Smooth muscle cell (in vitro differentiated cells): ENCODE data around the gene SLC49A3. TPM values are rescaled to one million over a fixed set of nuclear protein-coding genes. Genes with fewer than 3 reads are reported as not detected.

Experiments used
- DNase-seq: peaks from one replicate; lab custom pipeline; 2025; ENCODE audit not compliant: unreplicated experiment; lab: John Stamatoyannopoulos, UW
- H2AFZ ChIP-seq: fragments of 200-600 bp; sonication (generic); 2 replicates; pipeline ENCODE4 v1.6.0; 2016; ENCODE audit warnings: antibody characterized with exemption, low read depth, mild to moderate bottlenecking
- H3F3A ChIP-seq: fragments of 200-600 bp; sonication (generic); 2 replicates; pipeline ENCODE4 v1.6.0; 2017; ENCODE audit warnings: antibody characterized with exemption, low read depth
- H3K27ac ChIP-seq: fragments of 200-600 bp; sonication (generic); 2 replicates; pipeline ENCODE4 v1.5.1; 2016; ENCODE audit warnings: low read depth, mild to moderate bottlenecking
- H3K27me3 ChIP-seq: fragments of 200-600 bp; sonication (generic); 2 replicates; pipeline ENCODE4 v1.6.1; 2016; ENCODE audit warnings: low read depth, mild to moderate bottlenecking
- H3K36me3 ChIP-seq: fragments of 200-600 bp; sonication (generic); 2 replicates; pipeline ENCODE4 v1.5.1; 2016; ENCODE audit warnings: low read depth
- H3K4me1 ChIP-seq: fragments of 200-600 bp; sonication (generic); 2 replicates; pipeline ENCODE4 v1.5.1; 2016; ENCODE audit warnings: low read depth
- H3K4me2 ChIP-seq: fragments of 200-600 bp; sonication (generic); 2 replicates; pipeline ENCODE4 v1.6.0; 2016; ENCODE audit warnings: mild to moderate bottlenecking
- H3K4me3 ChIP-seq: fragments of 200-600 bp; sonication (generic); 2 replicates; pipeline ENCODE4 v1.5.1; 2016; ENCODE audit warnings: mild to moderate bottlenecking
- H3K79me2 ChIP-seq: fragments of 200-600 bp; sonication (generic); 2 replicates; pipeline ENCODE4 v1.6.0; 2016; ENCODE audit warnings: low read depth, mild to moderate bottlenecking
- H3K9ac ChIP-seq: fragments of 200-600 bp; sonication (generic); 2 replicates; pipeline ENCODE4 v1.6.0; 2016; ENCODE audit warnings: low read depth
- H3K9me3 ChIP-seq: fragments of 200-600 bp; sonication (generic); replicated peaks from 2 replicates; pipeline ENCODE4 v1.5.1; 2016; ENCODE audit warnings: low read depth
- H4K20me1 ChIP-seq: fragments of 200-600 bp; sonication (generic); 2 replicates; pipeline ENCODE4 v1.6.0; 2016; ENCODE audit warnings: low read depth
- WGBS: methylation state at CpG from one replicate; pipeline ENCODE4 v1.1.7; 2016; ENCODE audit warnings: low lambda C conversion rate; 5-methylcytosine and 5-hydroxymethylcytosine counted together
- polyA plus RNA-seq: library from polyadenylated mRNA; unstranded; fragments of >200 nt; fragmentation: Nextera tagmentation; extraction: Ambion mirVana; gene quantifications from 2 replicates; pipeline ENCODE4 v1.2.1, GENCODE V29; 2016
- total RNA-seq: library from RNA; depleted of rRNA; stranded (reverse); fragments of >200 nt; gene quantifications from 2 replicates; pipeline ENCODE4 v1.2.3, GENCODE V29; 2014
- TF ChIP-seq, protein P1 (sequence below): fragments of 200-600 bp; sonication (generic); IDR thresholded peaks from 2 replicates; pipeline ENCODE4 v1.5.1; 2017; ENCODE audit warnings: borderline replicate concordance, mild to moderate bottlenecking, antibody characterized with exemption; ENCODE audit not compliant: insufficient read depth, poor library complexity, severe bottlenecking

Gene SLC49A3
- total and polyA plus RNA-seq, 2 experiments from 2014 or later, result 26.4 to 40.2 TPM

GRCh38 chr4:726838-727237 is 37.9 kb upstream of the SLC49A3 start:
- Histone ChIP-seq H3K36me3 (no peaks in the 10 kb centered on the region), H3K27ac (no peak overlapping the region), H3K27me3 (no peaks in the 10 kb centered on the region), H4K20me1 (peaks cover 91% of the 10 kb centered on the region), H3K4me3 (no peak overlapping the region), H3K9ac (no peak overlapping the region), H3K4me2 (no peak overlapping the region), H3F3A (peaks cover 3% of the 10 kb centered on the region), H3K9me3 (no peaks in the 10 kb centered on the region), H2AFZ (no peak overlapping the region), H3K79me2 (peaks cover 83% of the 10 kb centered on the region), H3K4me1 (no peaks in the 10 kb centered on the region)
- TF ChIP-seq, protein P1, sequence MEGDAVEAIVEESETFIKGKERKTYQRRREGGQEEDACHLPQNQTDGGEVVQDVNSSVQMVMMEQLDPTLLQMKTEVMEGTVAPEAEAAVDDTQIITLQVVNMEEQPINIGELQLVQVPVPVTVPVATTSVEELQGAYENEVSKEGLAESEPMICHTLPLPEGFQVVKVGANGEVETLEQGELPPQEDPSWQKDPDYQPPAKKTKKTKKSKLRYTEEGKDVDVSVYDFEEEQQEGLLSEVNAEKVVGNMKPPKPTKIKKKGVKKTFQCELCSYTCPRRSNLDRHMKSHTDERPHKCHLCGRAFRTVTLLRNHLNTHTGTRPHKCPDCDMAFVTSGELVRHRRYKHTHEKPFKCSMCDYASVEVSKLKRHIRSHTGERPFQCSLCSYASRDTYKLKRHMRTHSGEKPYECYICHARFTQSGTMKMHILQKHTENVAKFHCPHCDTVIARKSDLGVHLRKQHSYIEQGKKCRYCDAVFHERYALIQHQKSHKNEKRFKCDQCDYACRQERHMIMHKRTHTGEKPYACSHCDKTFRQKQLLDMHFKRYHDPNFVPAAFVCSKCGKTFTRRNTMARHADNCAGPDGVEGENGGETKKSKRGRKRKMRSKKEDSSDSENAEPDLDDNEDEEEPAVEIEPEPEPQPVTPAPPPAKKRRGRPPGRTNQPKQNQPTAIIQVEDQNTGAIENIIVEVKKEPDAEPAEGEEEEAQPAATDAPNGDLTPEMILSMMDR, result no peak
- 93% methylated on average over 17 of the region's 17 CpGs for WGBS
- no peak for DNase-seq

DNA sequence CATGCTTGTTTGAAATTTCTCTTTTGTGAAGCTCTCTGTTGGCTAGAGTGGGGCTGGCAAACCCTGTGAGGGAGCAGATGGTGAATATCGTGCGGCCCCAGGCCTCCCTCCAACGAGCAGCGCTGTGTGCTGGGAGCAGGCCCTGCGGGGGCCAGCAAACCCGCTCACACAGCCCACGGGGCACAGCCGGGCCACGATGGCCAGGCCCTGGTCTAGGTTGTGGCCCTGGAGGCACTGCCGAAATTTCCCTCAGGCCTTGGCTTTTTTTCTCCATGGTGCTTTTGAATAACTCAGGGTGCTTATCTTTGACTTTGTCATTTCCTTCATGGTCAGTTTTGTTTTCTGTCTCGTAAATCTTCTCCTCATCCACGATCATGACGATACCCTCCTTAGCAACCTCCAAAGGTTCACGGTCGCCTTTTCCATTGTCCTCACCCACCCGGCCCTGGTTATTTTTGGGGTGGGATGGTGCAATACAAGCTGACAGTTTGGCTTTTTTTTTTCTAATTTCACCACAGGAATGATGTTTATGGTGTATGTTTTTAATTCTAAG is 37.4 kb upstream of the SLC49A3 start:
- 75% methylated on average over 16 of the region's 16 CpGs for WGBS
- Histone ChIP-seq H3K4me1 (no peaks in the 10 kb centered on the region), H3K4me2 (no peak overlapping the region), H3K9me3 (no peaks in the 10 kb centered on the region), H3K9ac (no peak overlapping the region), H3K27ac (peak overlapping the region; percentile 28), H3K27me3 (no peaks in the 10 kb centered on the region), H3K79me2 (peaks cover 88% of the 10 kb centered on the region), H2AFZ (no peak overlapping the region), H3K36me3 (no peaks in the 10 kb centered on the region), H4K20me1 (peaks cover 96% of the 10 kb centered on the region), H3K4me3 (no peak overlapping the region), H3F3A (peaks cover 2% of the 10 kb centered on the region)
- no peak for DNase-seq
- TF ChIP-seq, protein P1, result no peak

- 99% methylated on average over 41 of the region's 41 CpGs for WGBS
- H3K79me2 ChIP-seq, result peaks cover 95% of the 10 kb centered on the region
- no peak overlapping the region for H3K9ac ChIP-seq
- H3K9me3 ChIP-seq, result no peaks in the 10 kb centered on the region
- no peak overlapping the region for H3K4me3 ChIP-seq
- H3K4me2 ChIP-seq, result no peak overlapping the region
- no peak for DNase-seq
- H3K27me3 ChIP-seq, result no peaks in the 10 kb centered on the region
- H3K27ac ChIP-seq, result peak overlapping the region; percentile 28
- no peaks in the 10 kb centered on the region for H3F3A ChIP-seq
- TF ChIP-seq, protein P1, result no peak
- no peaks in the 10 kb centered on the region for H3K36me3 ChIP-seq
- H4K20me1 ChIP-seq, result peaks cover 96% of the 10 kb centered on the region
- no peak overlapping the region for H2AFZ ChIP-seq
- H3K4me1 ChIP-seq, result no peaks in the 10 kb centered on the region
Observed at GRCh38 chr4:725391-726234, 36.7 kb upstream of the SLC49A3 start.
